GM19468 (cell line): ENCODE results near the gene BTBD9.

Experiments used
- ATAC-seq: cut with Tn5 transposase; IDR thresholded peaks from one replicate; pipeline ENCODE4 v1.9.1; 2021; ENCODE audit warnings: mild to moderate bottlenecking, moderate library complexity, moderate number of reproducible peaks; ENCODE audit not compliant: unreplicated experiment; ENCODE audit errors: extremely low read depth

The BTBD9 gene

DNA sequence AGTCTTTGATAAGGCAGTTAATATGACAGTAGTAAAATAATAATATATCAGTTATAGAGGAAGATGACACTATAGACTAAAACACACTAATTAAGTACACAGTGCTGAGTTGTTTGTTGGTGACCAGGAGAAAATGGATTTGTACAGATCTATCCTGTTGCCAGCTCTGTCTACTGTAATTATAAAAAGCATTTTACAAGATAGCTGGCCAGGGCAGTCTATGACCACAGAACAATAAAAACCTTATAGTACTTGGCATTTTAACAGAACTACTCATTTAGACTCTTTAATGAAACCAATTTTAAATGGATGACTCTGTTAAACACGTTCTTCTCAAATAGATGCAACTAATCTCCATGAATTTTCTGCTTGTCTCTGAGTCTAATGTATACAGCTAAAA lies 367.5 kb downstream of the BTBD9 start:
- no peak for ATAC-seq

DNA sequence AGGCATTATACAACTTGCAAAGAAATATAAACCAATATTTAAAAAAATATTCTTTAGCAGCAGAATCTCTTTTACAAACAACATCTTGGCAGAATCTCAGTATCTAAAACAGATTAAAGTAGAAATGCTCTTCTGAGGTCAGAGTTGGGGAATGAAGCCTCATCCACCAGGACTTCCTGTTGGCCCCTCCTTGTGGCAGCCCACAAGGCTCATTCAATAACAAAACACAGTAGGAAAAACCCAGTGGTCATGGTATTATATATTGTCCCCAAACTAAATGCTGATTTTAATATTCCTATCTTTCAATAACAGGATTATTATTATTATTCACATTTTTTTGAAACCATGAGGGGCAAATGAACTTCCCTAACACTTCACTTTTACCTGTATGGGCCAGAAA lies 368.6 kb downstream of the BTBD9 start:
- no peak for ATAC-seq

DNA sequence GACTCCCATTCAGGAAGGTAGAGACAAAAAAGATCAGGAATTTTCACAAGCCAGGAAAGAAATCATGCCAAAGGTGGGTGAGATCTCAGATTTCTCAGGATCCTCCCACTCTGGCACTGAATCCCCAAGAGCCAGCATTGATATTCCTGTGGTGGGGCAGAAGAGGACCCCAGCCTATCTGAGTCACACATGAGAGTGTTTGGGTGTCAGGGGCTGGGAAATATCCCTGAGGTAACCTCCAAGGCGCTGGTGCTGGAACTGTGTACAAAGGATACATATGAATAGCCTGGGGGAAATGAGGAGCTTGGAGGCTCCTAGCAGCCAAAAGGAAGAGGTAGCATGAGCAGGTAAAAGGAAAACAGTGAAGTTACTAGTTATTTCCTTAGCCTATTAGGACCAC lies 369.4 kb downstream of the BTBD9 start:
- no peak for ATAC-seq

DNA sequence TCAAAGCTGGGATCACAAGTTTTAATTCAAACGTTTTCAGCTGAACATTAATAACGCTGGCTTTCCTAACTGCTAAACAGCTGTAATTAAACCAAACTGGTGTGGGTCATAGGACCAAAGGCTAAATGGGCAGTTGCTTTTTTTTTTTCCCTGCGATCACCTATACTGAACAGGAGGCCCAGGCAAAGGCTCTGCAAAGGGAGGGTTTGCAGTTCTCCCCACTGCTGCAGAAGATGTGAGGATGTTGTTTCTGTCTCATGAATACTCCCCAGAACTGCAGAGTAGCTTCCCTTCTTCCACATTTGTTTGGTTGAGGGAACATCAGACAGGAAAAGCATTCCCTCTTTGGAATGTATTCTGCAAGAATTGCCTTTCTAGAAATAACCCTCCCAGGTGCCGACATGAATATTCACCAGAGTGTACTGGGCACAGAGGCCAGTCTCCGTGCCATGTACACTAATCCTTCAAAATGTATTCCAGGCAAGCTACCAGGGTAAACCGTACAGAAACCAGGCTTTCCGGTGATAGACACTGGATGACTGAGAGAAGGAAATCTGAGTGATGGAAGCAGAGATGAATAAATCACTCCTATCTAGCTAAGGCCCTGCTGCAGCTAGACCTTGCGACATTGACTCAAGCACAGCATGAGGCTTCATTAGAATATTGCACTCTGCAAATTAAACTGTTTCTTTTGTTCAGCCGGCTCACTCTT lies 370.1 kb downstream of the BTBD9 start:
- no peak for ATAC-seq

DNA sequence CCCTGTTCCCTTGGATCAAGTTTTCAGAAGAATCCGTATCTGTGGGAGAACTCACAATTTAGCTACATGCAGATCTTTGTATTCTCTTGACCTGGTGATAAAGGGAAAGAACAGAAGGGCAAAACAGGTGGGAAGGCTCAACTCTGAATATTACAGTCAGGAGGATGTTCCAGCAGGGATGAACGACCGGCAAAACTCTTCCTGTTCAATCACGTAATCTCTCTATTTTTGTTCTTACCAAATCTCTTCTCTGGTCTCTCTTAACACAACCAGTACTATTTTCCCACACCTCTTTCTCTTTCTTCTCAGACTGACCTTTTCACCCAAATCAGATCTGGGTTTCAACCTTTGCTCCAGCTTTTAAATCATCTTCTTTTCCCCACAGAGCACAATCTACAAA lies 371.4 kb downstream of the BTBD9 start:
- no peak for ATAC-seq

DNA sequence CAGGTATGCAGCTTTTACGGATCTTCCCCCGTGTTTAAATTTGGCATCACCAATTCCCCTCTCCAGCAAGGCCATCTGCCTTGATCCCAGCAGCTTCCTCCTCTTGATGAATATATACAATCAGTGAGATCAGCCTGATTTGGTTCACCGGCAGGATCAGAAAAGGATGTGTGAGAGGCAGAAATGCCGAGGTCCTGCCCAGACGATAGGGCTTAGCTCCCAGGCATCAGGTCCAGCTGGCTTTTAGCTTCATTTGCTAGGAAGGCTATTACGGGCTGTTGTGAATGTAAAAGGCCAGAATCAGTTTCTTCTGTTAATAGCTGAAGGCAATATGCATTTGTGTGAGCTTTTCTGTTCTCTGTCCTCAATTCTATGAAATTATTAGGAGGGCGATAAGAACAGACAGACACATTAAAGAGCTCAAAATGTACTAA lies 372.8 kb downstream of the BTBD9 start:
- ATAC-seq: no peak

DNA sequence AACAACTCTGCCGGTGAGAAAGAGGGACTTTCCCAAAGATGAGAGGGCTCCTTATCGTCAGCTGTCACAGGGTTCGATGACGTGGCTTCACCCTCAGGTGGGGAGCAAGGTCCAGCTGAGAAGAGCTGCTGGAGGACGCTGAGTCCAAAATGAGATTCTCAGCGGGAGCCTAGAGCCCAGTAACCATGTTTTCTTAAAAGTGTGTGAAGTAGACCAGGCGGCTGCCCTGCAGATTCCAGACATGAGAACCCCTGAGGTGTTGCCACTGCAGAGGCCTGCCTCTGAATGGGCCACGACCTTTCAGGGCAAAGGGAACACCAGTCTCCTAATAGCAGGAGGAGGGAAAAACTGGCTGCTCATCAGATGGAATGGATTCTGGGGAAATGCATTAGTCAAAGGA lies 375.1 kb downstream of the BTBD9 start:
- no peak for ATAC-seq

DNA sequence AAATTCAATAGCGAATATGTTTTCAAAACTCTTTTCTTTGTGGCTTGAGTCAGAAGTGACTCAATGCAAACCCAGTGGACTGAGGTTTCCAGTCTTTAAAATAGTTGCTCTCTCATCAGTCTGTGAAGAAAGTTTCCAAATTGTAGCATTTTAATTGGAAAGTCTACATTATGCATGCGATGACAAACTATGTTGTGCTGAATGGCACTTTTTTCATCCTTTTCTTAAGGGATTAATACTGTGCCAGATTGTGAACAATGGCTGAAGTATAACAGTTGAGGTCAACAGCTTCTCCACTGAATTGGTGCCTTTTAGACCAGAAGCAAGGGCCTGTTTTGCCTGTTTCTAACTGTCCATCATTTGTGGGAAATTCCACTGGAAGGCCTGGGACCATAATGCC lies 377.1 kb downstream of the BTBD9 start:
- no peak for ATAC-seq

DNA sequence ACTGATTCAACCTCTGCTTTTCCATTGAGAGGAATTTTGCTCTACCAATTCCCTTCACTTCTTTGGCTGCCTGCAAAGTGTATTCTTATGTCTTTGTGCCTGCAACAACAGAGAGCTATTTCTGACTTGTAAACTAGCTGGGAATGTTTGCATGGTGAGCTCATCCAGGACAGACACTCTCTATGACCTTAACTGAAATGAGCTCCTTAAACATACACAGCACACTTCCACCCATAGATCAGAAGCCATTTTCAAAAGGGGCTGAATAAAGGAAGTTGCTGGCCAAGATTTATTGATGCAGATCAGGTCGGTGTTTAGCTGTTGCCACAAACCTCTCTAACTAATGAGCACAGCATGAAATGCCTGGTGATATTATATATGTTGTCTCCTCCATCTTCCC lies 377.7 kb downstream of the BTBD9 start:
- no peak for ATAC-seq

DNA sequence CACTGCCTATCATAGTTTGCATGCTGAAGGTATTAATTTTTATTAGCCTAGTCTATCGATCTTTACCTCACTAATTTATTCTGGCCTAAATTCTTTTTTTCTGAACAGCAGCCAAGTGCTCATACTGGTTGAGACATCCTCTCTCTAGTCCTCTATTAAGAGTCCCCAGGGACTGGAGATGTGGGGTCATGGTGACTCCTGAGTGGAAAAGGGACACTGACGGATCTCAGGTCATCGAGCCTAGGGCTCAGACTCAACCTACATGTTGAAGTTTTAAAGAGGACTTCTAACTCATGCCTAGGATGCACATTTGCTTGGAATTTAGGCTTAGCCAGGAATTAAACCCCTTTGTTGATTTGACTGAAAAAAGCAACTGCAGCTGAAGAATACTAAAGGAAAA lies 378.1 kb downstream of the BTBD9 start:
- no peak for ATAC-seq

DNA sequence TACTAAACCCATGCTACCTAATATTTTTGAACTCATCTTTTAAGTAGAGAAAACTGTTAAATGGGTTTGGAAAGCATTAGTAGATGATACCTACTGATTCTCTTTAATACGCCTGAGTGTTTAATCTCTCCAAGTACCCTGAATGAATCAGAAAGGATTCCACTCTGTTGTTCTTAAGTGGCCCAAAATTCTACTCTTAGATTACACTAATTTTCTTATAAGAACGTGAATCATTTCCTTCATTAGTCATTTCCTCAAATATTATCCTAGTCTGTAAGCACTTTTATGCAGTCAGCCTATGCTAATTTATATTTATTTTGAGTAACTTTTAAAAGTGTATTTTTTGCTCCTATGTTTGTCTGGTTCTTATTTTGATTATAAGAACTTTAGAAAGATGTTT lies 380.0 kb downstream of the BTBD9 start:
- ATAC-seq: no peak

DNA sequence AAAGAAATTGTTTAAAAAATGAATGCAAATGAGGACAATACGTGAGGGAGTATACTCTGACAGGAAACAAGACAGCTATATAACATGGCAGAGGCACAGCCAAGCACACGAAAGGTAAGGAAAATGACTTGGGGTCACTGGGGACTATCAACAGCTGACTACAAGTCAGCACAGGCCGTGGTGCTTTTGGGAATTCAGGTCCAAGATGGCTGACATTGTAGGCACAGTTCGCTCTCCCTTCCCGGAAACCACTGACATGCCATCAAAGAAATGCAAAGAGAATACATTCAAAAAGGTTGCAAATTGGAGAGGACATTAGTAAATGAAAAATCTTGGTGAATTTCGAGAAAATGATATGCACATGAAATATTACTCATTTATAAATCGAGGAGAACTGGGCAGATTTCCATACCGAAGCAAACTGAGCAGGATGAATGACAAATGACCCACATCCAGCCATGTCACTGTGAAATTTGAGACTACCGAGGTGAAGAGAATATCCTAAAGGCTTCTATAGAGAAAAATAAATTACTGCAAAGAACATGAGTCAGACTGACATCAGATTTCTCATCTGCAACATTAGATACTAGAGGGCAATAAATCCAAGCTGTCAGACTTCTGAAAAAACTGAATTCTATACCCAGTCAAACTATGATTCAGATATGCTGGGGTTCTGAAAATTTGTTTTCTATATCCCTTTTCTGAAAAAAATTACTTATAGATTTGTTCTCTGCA lies 391.1 kb downstream of the BTBD9 start:
- no peak for ATAC-seq

DNA sequence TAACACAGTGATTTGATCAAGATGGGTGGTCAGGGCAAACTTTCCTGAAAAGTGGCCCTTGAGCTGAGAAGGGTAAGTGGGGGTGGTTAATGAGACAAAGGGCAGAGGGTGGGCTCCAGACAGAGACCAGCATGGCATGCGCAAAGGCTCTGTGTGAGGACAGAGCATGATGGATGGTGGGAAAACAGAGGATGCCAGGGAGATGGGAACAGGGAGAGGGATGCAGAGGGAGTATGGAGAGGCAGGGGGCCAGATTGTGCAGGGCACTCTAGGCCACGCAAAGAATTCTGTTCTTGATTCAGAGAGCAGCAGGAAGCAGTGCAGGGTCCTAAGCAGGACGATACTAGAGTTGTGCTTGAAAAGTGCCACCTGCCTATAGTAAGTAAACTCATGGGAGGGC lies 394.4 kb downstream of the BTBD9 start:
- ATAC-seq: no peak

DNA sequence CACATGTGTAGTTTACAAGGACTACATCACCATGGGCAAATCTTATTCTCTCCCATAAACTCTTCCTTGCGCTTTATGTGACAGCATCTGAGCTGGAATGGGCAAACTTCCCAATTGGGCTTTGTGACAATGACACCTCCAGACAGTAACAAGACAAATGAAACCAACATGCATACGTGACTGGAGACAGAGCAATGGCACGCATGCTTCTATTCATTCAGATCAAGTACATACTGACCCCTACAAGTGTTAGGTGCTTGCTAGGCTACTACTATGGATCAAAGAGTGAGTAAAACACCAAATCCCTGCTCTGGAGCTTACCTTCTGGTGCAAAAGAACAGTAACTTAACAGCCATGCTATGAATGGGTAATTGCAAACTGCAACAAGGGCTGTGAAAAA lies 394.9 kb downstream of the BTBD9 start:
- no peak for ATAC-seq

DNA sequence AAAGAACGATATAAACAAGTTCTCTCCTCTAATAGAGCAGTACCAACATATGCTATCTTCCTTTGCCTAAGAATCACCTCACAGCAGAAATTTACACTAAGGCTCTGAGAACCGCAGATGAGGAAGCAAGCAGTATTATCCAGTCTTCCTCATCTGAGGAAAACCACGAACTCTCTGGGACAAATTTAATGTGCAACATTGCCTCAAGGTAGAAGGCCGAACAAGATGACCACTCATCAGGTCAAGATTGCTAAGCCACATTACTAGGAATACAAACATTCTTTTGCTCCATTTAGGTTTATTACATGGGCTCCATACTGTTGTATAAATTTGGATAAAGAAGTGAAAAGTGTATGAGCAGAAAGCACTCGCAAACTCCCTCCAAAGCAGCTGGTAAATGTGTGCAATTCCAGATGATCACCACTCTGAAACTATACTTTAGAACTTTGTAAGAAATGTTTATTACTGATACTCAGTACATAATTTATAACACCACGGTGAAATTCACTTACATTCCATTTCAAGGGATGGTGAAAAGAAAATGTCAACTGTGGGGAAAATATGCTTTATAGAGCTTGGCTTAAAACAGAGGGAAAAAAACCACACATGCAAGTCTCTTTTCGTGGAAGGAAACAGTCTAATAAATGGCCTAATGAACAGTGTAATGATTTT lies 398.4 kb downstream of the BTBD9 start:
- no peak for ATAC-seq

DNA sequence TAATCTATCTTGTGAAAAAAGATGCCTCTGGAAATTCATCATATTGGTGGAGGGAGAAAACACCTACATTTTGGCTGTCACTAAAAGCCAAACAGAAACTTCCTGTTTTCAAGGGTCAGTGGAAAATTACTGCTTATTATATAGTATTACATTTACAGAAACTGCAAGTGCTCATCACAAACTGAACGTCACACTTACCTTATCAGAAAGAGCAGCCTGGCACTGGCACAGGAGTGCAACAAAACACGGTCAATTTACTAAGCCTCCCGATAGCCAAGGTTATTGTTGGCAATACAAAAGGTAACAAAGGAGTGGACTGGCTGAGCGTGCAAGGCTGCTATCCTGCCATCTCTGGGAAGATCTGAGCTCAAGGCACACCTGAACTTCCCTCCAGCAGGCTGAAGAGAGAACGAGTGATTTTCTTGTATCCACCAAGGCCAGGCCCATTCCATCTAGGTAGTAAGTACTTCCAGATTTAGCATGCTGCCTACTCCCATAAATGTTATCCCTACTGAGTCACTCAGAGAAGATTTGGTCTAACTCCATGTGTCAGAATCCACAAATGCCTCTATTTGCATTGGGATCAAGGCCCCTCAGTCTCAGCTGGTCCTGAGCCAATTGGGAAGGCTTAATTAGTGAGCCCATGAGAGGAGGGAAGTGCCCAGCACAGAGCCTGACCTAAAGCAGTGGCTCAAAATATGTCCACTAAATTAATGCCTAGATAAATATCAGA lies 399.8 kb downstream of the BTBD9 start:
- ATAC-seq: no peak

DNA sequence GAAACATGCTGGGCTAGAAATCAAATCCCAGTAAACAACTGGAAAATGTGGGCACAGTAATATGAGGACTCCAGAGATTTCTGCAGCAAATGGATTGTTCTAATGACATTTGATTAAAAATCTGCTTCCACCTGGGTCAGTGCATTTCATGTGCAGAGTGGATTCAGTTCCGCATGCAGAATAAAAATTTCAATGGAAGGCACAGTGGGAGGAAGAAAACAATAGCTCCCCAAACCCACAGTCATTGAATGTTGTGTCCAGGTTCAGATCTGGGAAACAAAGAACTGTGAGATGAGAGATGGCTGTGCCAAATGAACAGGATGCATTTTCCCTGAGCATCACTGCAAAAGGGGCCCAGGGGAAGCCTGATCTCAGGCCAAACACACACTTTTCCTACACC lies 403.1 kb downstream of the BTBD9 start:
- ATAC-seq: no peak

DNA sequence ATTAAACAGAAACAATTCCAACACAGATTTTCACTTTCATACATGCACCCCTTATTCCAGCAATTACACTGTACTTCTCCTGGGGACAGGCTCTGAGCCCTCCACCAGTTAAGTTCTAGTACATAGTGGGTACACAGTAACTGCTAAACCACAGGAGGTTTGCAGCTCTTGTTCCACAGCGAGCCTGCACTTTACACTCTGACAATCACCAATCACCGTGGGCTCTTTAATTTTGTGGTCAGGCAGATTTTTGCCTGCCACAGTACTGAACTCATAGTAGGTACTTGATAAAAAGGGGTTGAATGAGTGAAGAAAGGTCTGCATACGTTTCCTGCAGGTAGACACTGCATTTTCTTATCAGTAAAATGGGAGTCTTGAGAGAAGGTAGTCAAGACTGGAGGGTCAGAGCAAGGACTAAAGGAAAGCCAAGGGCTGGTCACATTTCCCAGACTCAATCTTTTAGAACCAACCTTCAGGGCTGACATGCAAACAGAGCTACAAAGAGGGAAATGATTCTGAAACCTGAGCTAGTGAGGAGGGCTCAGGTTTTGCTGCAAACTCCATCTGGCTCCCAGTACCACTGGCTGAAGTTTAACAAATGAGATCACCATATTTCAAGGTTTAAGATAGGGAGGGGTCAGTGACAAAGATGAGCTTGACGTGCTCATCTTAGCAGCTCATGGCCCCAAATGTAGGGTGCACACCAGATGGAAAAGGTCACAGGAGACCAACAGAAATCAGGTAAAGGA lies 404.6 kb downstream of the BTBD9 start:
- peak; percentile 50 for ATAC-seq

DNA sequence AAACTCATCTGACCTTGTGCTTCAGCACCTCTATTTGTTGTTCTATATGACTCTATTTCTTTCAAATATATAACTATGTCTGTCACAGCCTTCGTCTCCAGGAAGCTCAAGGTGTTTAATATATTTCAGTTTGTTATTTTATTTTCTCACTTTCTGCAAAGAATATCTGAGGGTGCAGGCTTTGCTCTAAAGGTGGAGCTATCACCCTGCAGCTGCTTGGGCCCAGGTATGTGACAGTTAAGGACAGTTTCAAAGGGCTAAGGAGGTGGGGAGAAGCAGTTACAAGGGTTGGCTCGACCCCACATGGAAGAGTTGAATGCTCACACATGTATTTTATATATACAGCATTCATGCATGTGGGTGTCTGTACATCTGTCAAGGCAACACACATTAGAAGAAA lies 405.6 kb downstream of the BTBD9 start:
- ATAC-seq: no peak

DNA sequence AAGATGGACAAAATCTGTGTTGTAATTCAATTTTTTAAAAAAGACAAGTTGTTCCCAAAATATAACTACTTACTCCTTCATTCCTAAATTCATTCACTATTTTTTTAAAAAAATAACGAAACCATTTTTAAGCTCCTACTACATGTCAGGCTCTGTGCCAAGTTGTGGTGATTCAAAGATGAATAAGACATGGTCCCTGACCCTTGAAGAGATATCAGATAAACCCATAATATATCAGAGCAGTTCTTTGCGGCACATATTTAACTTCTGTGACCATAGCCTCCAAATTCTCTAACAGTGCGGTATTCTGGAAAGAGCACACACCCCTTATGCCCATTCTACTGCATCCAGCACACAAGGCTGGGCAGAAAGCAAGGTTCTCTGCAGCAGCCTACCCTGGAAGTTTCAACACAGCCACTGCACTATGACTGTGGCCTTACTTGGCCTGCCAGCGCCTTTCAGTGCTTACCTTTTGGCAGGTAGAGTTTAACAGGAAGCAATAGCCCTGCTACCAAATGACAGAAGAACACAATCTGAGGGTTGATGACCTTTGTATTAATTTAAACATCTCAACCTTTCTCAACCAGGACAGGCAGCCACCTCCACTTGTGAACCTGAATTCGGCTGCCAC lies 406.5 kb downstream of the BTBD9 start:
- ATAC-seq: no peak
